Measurements from ENCODE around the gene DYRK1A.

DYRK1A gene

GRCh38 chr21:37436174-37436573 lies 69.6 kb downstream of the DYRK1A start:
- H3K4me1 ChIP-seq, result peaks cover 2% of the 10 kb centered on the region
- peaks cover 27% of the 10 kb centered on the region for H3K79me2 ChIP-seq
- H3K36me3 ChIP-seq (ENCODE audit: control insufficient read depth, insufficient read depth, low read length), result no peaks in the 10 kb centered on the region
- H3K27ac ChIP-seq, result no peak overlapping the region
- H3K27me3 ChIP-seq (ENCODE audit: control insufficient read depth, insufficient read depth, low read length), result no peaks in the 10 kb centered on the region
- H3K4me3 ChIP-seq (ENCODE audit: low read depth, low read length), result no peak overlapping the region
- TF ChIP-seq, protein P1, sequence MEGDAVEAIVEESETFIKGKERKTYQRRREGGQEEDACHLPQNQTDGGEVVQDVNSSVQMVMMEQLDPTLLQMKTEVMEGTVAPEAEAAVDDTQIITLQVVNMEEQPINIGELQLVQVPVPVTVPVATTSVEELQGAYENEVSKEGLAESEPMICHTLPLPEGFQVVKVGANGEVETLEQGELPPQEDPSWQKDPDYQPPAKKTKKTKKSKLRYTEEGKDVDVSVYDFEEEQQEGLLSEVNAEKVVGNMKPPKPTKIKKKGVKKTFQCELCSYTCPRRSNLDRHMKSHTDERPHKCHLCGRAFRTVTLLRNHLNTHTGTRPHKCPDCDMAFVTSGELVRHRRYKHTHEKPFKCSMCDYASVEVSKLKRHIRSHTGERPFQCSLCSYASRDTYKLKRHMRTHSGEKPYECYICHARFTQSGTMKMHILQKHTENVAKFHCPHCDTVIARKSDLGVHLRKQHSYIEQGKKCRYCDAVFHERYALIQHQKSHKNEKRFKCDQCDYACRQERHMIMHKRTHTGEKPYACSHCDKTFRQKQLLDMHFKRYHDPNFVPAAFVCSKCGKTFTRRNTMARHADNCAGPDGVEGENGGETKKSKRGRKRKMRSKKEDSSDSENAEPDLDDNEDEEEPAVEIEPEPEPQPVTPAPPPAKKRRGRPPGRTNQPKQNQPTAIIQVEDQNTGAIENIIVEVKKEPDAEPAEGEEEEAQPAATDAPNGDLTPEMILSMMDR (IDR thresholded peaks at IDR 0.05), result no peak
- no peaks in the 10 kb centered on the region for H3K9me3 ChIP-seq (ENCODE audit: control insufficient read depth, low read length)
- no peak overlapping the region for H2AFZ ChIP-seq
- H3K4me2 ChIP-seq (ENCODE audit: low read length), result no peak overlapping the region
- H3K9ac ChIP-seq, result no peak overlapping the region

DNA sequence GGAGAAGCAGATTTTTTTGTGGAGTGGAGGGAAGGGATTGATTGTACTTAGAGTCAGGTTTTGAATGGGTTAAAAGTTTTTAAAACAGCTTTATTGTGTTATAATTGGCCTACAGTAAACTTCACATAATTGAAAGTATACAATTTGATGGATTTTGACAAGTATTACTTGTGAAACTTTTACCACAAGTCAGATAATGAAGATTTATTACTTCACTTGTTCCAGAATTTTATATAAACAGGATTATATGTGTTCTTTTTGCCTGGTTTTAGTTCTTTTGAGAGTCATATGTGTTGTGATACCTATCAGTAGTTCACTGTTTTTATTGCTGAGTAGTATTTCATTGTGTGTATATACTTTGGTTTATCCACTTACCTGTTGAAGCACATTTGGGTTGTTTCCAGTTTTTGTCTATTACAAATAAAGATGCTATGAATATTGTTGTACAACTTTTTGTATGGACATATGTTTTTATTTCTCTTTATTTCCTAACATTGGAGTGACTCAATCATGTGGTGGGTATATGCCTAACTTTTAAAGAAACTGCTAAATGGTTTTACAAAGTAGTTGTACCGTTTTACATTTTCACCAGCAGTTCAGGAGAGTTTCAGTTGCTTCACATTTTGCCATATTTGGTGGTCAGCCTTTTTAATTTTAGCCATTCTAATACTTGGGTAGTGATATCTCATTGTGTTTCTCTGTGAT lies 71.0 kb downstream of the DYRK1A start:
- TF ChIP-seq, protein P1 (IDR thresholded peaks at IDR 0.05), result no peak
- peaks cover 34% of the 10 kb centered on the region for H3K79me2 ChIP-seq
- H3K36me3 ChIP-seq (ENCODE audit: control insufficient read depth, insufficient read depth, low read length), result no peaks in the 10 kb centered on the region
- H3K9me3 ChIP-seq (ENCODE audit: control insufficient read depth, low read length), result no peaks in the 10 kb centered on the region
- no peak overlapping the region for H3K4me2 ChIP-seq (ENCODE audit: low read length)
- H3K4me1 ChIP-seq, result no peaks in the 10 kb centered on the region
- no peak overlapping the region for H3K27ac ChIP-seq
- no peak overlapping the region for H3K4me3 ChIP-seq (ENCODE audit: low read depth, low read length)
- no peaks in the 10 kb centered on the region for H3K27me3 ChIP-seq (ENCODE audit: control insufficient read depth, insufficient read depth, low read length)
- H3K9ac ChIP-seq, result no peak overlapping the region
- no peak overlapping the region for H2AFZ ChIP-seq

GRCh38 chr21:37443683-37444082 lies 77.1 kb downstream of the DYRK1A start:
- Histone ChIP-seq H3K9ac (no peak overlapping the region), H3K4me1 (peaks cover 3% of the 10 kb centered on the region), H3K36me3 (ENCODE audit: control insufficient read depth, insufficient read depth, low read length) (no peaks in the 10 kb centered on the region), H2AFZ (no peak overlapping the region), H3K9me3 (ENCODE audit: control insufficient read depth, low read length) (no peaks in the 10 kb centered on the region), H3K4me2 (ENCODE audit: low read length) (no peak overlapping the region), H3K27me3 (ENCODE audit: control insufficient read depth, insufficient read depth, low read length) (no peaks in the 10 kb centered on the region), H3K4me3 (ENCODE audit: low read depth, low read length) (no peak overlapping the region), H3K79me2 (peaks cover 51% of the 10 kb centered on the region), H3K27ac (no peak overlapping the region)
- TF ChIP-seq, protein P1 (IDR thresholded peaks at IDR 0.05), result no peak

DNA sequence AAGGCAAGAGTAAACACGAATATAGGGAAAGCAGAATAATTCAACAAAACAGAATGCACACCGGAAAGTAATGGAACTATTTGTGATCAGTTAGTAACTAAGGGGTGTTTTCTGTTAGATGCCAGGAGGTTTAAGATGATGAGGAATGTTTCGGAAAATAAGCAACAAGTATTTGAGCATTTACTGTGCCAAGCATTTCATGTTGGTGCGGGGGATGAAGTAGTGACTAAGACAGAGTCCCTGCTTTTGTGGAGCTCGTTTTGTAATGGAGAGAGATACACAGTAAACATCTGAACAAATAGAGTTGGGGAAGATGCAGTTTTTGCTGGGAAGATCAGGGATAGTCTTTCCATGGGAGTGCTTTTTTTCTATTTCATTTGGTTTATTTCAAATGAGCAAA lies 78.7 kb downstream of the DYRK1A start:
- no peak overlapping the region for H3K9ac ChIP-seq
- peaks cover 56% of the 10 kb centered on the region for H3K79me2 ChIP-seq
- no peak overlapping the region for H2AFZ ChIP-seq
- H3K4me2 ChIP-seq (ENCODE audit: low read length), result no peak overlapping the region
- no peaks in the 10 kb centered on the region for H3K9me3 ChIP-seq (ENCODE audit: control insufficient read depth, low read length)
- TF ChIP-seq, protein P1 (IDR thresholded peaks at IDR 0.05), result no peak
- H3K27ac ChIP-seq, result no peak overlapping the region
- H3K27me3 ChIP-seq (ENCODE audit: control insufficient read depth, insufficient read depth, low read length), result no peaks in the 10 kb centered on the region
- no peaks in the 10 kb centered on the region for H3K36me3 ChIP-seq (ENCODE audit: control insufficient read depth, insufficient read depth, low read length)
- H3K4me3 ChIP-seq (ENCODE audit: low read depth, low read length), result no peak overlapping the region
- H3K4me1 ChIP-seq, result peaks cover 3% of the 10 kb centered on the region

DNA sequence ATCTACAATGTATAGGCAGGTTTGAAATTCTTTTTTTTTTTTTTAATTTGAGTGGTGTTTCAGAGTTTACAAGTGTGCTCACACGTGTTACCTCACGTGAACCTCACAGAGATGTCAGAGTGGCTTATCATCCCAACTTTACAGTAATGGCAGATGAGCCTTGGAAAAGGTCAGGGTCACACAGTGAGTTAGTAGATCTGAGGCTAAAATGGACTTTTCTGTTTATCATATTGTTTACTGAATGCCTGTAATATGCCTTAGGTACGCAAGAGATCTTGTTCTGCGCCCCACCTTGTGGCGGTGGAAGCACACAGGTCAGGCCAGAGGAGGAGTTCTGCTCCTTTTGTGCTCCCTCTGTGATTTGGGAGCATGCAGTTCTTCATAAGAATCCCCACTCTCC lies 80.0 kb downstream of the DYRK1A start:
- Histone ChIP-seq H3K9me3 (ENCODE audit: control insufficient read depth, low read length) (no peaks in the 10 kb centered on the region), H3K79me2 (peaks cover 52% of the 10 kb centered on the region), H3K27ac (no peak overlapping the region)

More for the DNA sequence above, 80.0 kb downstream of the DYRK1A start:
- peaks cover 3% of the 10 kb centered on the region for H3K4me1 ChIP-seq
- H3K27me3 ChIP-seq (ENCODE audit: control insufficient read depth, insufficient read depth, low read length), result no peaks in the 10 kb centered on the region
- no peaks in the 10 kb centered on the region for H3K36me3 ChIP-seq (ENCODE audit: control insufficient read depth, insufficient read depth, low read length)
- H3K4me2 ChIP-seq (ENCODE audit: low read length), result no peak overlapping the region
- no peak overlapping the region for H3K9ac ChIP-seq
- TF ChIP-seq, protein P1 (IDR thresholded peaks at IDR 0.05), result peak; percentile 24
- H2AFZ ChIP-seq, result no peak overlapping the region
- H3K4me3 ChIP-seq (ENCODE audit: low read depth, low read length), result no peak overlapping the region

Measured in parathyroid adenoma (tissue), 2 donors.